HUDEP-2 (cell line): ENCODE data around the gene PJA2.
"Not testable (repeated sequence)": the region's sequence is repeated elsewhere in the genome, so short reads cannot be mapped to it uniquely, and the experiment has no call there.

Experiments
- DNase-seq, 76 experiments: peaks; one replicate each; lab custom pipeline; 2025; ENCODE audit not compliant: unreplicated experiment in 76 of 76; lab: John Stamatoyannopoulos, UW

PJA2 gene

DNA sequence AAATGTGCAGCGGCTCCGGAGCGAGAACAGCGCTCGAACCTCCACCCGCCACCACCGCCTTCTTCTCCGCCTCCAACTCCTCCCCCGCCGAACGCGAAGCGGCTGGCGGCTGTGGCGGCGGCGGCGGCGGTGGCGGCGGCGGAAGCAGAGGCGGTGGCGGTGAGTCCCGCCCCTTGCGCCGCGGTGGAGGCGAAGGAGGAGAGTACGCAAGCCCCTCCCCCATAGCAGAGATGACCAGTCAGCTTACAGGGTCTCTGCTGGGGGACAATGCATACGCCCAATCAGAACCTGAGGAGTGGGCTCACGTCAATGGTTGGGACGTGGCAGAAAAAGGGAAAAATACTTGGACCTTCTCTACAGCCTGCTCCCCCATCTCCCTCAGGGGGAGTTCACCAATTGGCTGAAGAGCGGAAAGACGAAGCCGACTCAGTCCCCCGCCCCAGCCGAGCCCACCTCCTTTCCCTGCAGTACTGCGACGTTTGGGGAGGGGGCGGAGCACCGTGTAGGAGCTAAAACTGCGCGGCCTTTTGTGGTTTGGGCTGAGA lies at the start of gene PJA2:
PJA2 (minus strand) TSS at position 131 of the 545 bp plus-strand sequence. CDS start 26,541 bp downstream, outside the sequence.
- peak in 75 of 76 experiments; percentile 71 to 100 (median 99) for DNase-seq

- no peak for DNase-seq
These were observed 45.9 kb upstream of the PJA2 start for GRCh38 chr5:109455598-109456096.

DNA sequence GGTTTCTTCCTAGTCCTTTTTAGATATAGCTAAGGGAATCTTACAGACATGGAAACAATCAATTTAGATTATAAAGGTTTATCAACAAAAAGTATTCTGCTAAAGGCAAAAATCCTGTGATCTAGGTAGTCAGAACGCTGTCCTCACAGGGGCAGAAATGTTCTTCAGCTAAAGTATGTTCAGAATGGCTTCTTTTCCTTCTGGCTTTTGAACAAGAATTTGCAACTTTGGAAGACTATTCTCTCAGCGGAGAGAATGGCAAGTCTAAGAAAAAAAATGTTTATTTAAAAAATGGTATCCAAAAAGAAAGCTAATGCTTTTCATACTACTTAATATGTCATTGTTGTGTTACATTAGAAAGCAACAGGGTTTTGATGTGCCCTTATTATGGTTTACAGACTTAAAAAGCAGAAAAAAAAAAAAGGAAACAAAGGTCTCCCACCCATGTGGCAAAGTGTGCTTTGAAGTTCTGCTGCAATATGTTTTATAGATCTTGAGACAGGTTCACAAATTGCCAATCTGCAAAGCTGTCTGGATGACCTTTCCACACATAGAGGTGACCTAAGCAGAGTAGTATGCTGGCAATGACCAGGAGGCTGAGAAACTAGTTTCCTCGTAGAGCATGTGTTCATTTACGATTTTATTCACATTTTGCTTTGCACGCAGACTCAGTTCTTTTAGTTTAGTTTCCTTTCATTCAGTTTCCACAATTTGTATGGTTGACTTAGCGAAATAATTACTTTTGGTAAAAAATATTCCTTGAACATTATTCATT lies 45.1 kb upstream of the PJA2 start:
- no peak for DNase-seq

- no peak for DNase-seq
These were observed 43.5 kb upstream of the PJA2 start for GRCh38 chr5:109453251-109453650.

- no peak for DNase-seq
These were observed 42.9 kb upstream of the PJA2 start for GRCh38 chr5:109452661-109453060.

GRCh38 chr5:109451146-109451545 lies 41.4 kb upstream of the PJA2 start:
- DNase-seq, result no peak

GRCh38 chr5:109450129-109450877 lies 40.5 kb upstream of the PJA2 start:
- DNase-seq, result no peak

DNA sequence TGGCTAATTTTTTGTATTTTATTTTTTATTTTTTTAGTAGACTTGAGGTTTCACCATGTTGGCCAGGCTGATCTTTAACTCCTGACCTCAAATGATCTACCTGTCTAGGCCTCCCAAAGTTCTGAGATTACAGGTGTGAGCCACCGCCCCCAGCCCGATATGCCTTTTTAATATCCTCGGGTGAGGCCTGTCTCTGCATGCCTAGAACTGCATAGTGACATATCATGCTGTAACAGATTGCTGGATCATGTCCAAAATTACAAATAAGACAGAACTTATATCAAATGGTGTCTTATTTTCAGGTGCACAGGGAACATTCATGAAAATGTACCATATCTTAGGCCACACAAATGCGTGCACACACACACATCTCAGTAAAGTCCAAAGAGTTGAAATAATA lies 39.1 kb upstream of the PJA2 start:
- DNase-seq, result no peak

GRCh38 chr5:109439590-109439989 lies 29.8 kb upstream of the PJA2 start:
- DNase-seq, result no peak

- no peak for DNase-seq
These were observed 16.3 kb upstream of the PJA2 start for GRCh38 chr5:109426075-109426474.

DNA sequence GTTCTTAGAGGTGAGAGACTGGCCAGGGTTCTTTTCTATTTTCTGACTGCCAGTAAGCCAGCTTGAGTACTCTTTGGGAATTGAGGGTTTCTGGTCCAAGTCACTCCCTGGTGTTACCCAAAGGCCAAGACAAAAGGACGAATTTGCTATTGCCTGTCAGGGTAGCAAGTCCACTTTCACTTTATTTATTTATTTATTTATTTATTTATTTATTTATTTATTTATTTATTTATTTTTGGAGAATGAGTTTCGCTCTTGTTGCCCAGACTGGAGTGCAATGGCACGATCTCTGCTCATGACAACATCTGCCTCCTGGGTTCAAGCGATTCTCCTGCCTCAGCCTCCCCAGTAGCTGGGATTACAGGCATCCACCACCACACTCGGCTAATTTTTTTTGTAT lies 15.7 kb upstream of the PJA2 start:
- DNase-seq, result not testable (repeated sequence)

- DNase-seq, result no peak
These were observed 12.2 kb upstream of the PJA2 start for GRCh38 chr5:109421956-109422355.

DNA sequence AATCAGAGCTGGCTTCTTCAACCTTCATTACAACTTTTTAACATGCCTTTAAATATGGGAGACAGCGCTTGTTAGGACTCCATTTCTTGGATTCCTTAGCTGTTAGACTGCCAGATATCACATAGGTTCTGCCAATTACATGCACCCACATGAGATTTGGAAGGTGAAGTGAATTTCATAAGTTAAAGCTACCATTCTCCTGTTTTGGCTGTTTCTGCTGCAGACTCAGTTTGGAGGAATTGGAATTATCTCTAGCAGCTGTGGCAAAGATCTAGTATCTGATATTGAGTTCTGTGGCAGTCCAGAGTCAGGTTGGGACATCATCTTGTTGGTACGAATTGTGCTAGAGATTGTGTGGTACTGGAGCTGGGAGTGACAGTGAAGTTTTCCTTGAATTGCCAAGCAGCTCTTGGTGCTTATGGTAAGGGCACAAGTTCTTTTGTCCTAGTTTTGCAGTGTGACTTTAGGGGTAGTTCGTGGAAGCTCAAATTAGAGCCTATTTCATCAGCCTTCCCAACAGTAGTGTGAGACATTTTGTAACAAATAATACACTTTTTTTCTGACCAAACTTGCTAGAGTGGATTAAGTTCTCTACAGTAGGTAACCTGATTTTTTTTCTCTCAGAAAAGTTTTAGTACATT lies 9.1 kb upstream of the PJA2 start:
- DNase-seq, result no peak

- no peak for DNase-seq
These were observed 7.1 kb upstream of the PJA2 start for GRCh38 chr5:109416882-109417281.

DNA sequence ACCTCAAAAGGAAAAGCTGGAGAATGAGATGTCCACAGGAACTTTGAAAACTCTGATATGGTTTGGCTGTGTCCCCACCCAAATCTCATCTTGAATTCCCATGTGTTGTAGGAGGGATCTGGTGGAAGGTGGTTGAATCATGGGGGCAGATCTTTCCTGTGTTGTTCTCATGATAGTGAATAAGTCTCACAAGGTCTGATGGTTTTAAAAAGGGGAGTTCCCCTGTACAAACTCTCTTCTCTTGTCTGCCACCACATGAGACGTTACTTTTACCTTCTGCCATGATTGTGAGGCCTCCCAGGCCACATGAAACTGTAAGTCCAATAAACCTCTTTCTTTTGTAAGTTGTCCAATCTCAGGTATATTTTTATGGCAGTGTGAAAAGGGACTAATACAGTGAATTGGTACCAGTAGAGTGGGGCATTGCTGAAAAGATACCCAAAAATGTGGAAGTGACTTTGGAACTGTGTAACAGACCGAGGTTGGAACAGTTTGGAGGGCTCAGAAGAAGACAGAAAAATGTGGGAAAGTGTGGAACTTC lies 4.2 kb upstream of the PJA2 start:
- DNase-seq, result not testable (repeated sequence)

DNA sequence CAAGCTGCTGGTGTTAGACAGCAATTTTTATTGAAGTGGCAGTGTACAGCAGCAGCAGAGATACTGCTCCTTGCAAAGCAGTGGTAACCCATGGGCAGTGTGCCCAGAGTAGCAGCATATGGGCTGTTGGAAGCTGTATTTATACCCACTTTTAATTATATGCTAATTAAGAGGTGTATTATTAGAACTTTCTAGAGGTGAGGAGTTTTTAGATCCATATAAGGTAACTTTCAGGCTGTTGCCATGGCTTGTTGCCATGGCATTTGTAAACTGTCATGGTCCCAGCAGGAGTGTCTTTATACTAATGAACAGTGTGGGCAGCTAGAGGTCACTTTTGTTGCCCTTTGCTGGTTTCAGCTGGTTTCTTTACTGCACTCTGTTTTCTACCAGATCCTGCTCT lies 3.7 kb upstream of the PJA2 start:
- peak in 8 of 76 experiments; percentile 5 to 21 (median 10) for DNase-seq

DNA sequence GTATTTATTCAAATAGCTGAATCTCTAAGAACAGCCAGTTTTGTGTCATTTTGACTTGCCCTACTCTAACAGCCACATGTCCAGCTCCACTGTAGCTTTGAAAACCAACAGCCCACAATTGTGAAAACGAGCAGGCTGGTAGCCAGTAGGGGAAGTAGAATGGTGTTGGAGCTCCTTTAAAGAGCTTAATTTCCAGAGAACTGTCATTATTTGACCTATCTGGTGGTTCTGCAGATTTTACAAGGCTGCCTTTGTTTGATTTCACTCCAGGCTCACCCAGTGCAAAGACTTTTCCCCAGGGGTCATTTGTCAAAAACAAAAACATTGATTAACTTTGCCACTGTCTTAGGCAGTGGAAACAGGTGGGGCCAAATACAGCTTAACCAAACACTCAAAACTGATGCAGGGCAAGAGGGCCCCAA lies 3.2 kb upstream of the PJA2 start:
- DNase-seq, result peak in 1 of 76 experiments; percentile 10

- peak in 2 of 76 experiments; percentile 19 to 38 for DNase-seq
These were observed 1.9 kb upstream of the PJA2 start for GRCh38 chr5:109411627-109412026.

- DNase-seq, result no peak
These were observed 1.4 kb upstream of the PJA2 start for GRCh38 chr5:109411149-109411514.

DNA sequence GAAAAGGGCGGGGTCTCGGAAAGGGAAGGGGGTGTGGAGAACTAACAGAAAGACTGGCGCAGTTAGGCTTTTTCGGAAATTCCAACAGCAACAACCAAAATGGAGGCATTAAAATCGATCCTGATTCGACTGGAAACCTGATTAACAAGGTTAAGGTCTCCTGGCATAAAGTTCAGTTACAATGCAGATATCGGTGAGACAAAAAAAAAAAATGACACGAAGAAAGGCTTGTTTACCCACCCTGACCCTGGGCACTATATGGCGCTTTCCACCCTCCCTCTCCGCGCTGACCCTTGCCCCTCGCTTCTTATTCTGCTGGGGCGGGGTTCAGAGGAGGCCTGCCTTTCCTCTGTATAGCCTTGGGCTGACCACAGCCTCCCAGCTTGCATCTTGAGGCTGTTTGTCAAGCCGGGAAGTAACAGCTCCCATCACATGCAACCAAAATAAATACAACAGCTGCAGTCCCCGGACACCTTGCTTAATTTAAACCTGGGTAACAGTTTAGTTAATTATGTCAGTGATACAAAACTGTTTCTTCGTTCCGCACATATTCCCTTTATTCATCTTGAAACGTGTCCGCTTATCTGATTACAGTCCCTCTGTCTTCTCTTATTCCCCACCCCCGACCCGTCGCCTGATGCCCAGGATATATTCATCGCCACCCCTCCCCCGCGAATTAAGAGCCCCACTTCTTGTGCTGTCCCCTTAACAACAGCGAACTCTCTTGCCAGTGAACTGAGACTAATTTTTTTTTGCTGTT lies 795 bp upstream of the PJA2 start:
- peak in 61 of 76 experiments; percentile 8 to 72 (median 44) for DNase-seq
